Measurements from ENCODE around the gene GPATCH8.
"Not testable (repeated sequence)": the region's sequence is repeated elsewhere in the genome, so short reads cannot be mapped to it uniquely, and the experiment has no call there.

GPATCH8 gene

GRCh38 chr17:44397479-44398440, 105.4 kb downstream of the GPATCH8 start:
- no peak for DNase-seq (ENCODE audit: low read depth in 2 of 2)

- DNase-seq (ENCODE audit: low read depth in 2 of 2) = no peak
Measured at GRCh38 chr17:44396946-44397345, 106.3 kb downstream of the GPATCH8 start.

GRCh38 chr17:44394833-44395232, 108.4 kb downstream of the GPATCH8 start:
- DNase-seq (ENCODE audit: low read depth in 2 of 2) = no peak

GRCh38 chr17:44394112-44394511, 109.1 kb downstream of the GPATCH8 start:
- DNase-seq (ENCODE audit: low read depth in 2 of 2) = not testable (repeated sequence)

- DNase-seq (ENCODE audit: low read depth in 2 of 2) = no peak
Measured at GRCh38 chr17:44390250-44390870, 112.8 kb downstream of the GPATCH8 start.

- no peak for DNase-seq (ENCODE audit: low read depth in 2 of 2)
Measured at GRCh38 chr17:44389723-44390202, 113.4 kb downstream of the GPATCH8 start.

GRCh38 chr17:44389281-44389680, 113.9 kb downstream of the GPATCH8 start, which contains the start of gene ITGA2B:
Gene ITGA2B, minus strand, starts transcription at chr17:44389649. Its CDS starts 176 bp downstream, at chr17:44389473.
- DNase-seq (ENCODE audit: low read depth in 2 of 2) = no peak

GRCh38 chr17:44387804-44388203, 115.4 kb downstream of the GPATCH8 start:
- DNase-seq (ENCODE audit: low read depth in 2 of 2) = no peak

GRCh38 chr17:44386182-44386525, 117.1 kb downstream of the GPATCH8 start:
- DNase-seq (ENCODE audit: low read depth in 2 of 2) = no peak

- peak; percentile 63 to 73 for DNase-seq (ENCODE audit: low read depth in 2 of 2)
Measured at GRCh38 chr17:44385287-44386181, 117.7 kb downstream of the GPATCH8 start.

GRCh38 chr17:44384823-44385286, 118.4 kb downstream of the GPATCH8 start:
- DNase-seq (ENCODE audit: low read depth in 2 of 2) = no peak

- no peak for DNase-seq (ENCODE audit: low read depth in 2 of 2)
Measured at GRCh38 chr17:44384281-44384822, 118.9 kb downstream of the GPATCH8 start.

GRCh38 chr17:44383861-44384260, 119.3 kb downstream of the GPATCH8 start:
- no peak for DNase-seq (ENCODE audit: low read depth in 2 of 2)

- no peak for DNase-seq (ENCODE audit: low read depth in 2 of 2)
Measured at GRCh38 chr17:44383363-44383762, 119.8 kb downstream of the GPATCH8 start.

- DNase-seq (ENCODE audit: low read depth in 2 of 2) = no peak
Measured at GRCh38 chr17:44382917-44383316, 120.3 kb downstream of the GPATCH8 start.

GRCh38 chr17:44381810-44382305, 121.3 kb downstream of the GPATCH8 start:
- DNase-seq (ENCODE audit: low read depth in 2 of 2) = no peak

GRCh38 chr17:44380767-44381166, 122.4 kb downstream of the GPATCH8 start:
- DNase-seq (ENCODE audit: low read depth in 2 of 2) = no peak

GRCh38 chr17:44379887-44380286, 123.3 kb downstream of the GPATCH8 start:
- no peak for DNase-seq (ENCODE audit: low read depth in 2 of 2)

GRCh38 chr17:44378171-44378705, 125.0 kb downstream of the GPATCH8 start:
- no peak for DNase-seq (ENCODE audit: low read depth in 2 of 2)

GRCh38 chr17:44376779-44377178, 126.4 kb downstream of the GPATCH8 start:
- DNase-seq (ENCODE audit: low read depth in 2 of 2) = no peak

- no peak for DNase-seq (ENCODE audit: low read depth in 2 of 2)
Measured at GRCh38 chr17:44376124-44376523, 127.1 kb downstream of the GPATCH8 start.
